Measurements from ENCODE around the gene KDM4B.

GRCh38 chr19:5120833-5121232 is 151.9 kb downstream of the KDM4B start:
- no peak for TF ChIP-seq POLR2A (IDR thresholded peaks at IDR 0.05; ENCODE audit: low read depth, low read length)
- no peak for TF ChIP-seq POLR2AphosphoS5 (IDR thresholded peaks at IDR 0.05; ENCODE audit: low read depth, low read length)

All from GM12892 (cell line).